Ishikawa (cell line): ENCODE data around the gene ICOS.
A peak's percentile ranks its signal among the peaks of the same experiment; 100 is the strongest.

ENCODE experiments used
- CEBPB ChIP-seq: IDR thresholded peaks from 2 replicates; pipeline ENCODE4 v1.6.1; 2012
- CREB1 ChIP-seq: IDR thresholded peaks from 2 replicates; pipeline ENCODE4 v1.6.1; 2012; ENCODE audit warnings: low read depth
- EGR1 ChIP-seq: IDR thresholded peaks from 2 replicates; pipeline ENCODE4 v1.6.1; 2012
- EP300 ChIP-seq: IDR thresholded peaks from 2 replicates; pipeline ENCODE4 v1.6.1; 2012; ENCODE audit warnings: borderline replicate concordance
- FOXM1 ChIP-seq: IDR thresholded peaks from 2 replicates; pipeline ENCODE4 v1.6.1; 2012; ENCODE audit warnings: low read depth, borderline replicate concordance
- NFIC ChIP-seq: IDR thresholded peaks from 2 replicates; pipeline ENCODE4 v1.6.1; 2012
- RAD21 ChIP-seq: IDR thresholded peaks from 2 replicates; pipeline ENCODE4 v1.6.1; 2012; ENCODE audit warnings: low read depth
- TAF1 ChIP-seq: IDR thresholded peaks from 2 replicates; pipeline ENCODE4 v1.6.1; 2012; ENCODE audit warnings: low read depth, mild to moderate bottlenecking
- TCF12 ChIP-seq: IDR thresholded peaks from 2 replicates; pipeline ENCODE4 v1.6.1; 2012; ENCODE audit warnings: low read depth
- TEAD4 ChIP-seq: IDR thresholded peaks from 2 replicates; pipeline ENCODE4 v1.6.1; 2012
- YY1 ChIP-seq: IDR thresholded peaks from 2 replicates; pipeline ENCODE4 v1.6.1; 2012; ENCODE audit warnings: low read depth
- ZBTB7A ChIP-seq: IDR thresholded peaks from 2 replicates; pipeline ENCODE4 v1.6.1; 2012; ENCODE audit warnings: low read depth
- TF ChIP-seq, protein P1 (sequence below): IDR thresholded peaks from 2 replicates; pipeline ENCODE4 v1.6.1; 2012
- TF ChIP-seq, protein P2 (sequence below): IDR thresholded peaks from 2 replicates; pipeline ENCODE4 v1.6.1; 2012
- TF ChIP-seq, protein P3 (sequence below): IDR thresholded peaks from 2 replicates; pipeline ENCODE4 v1.6.1; 2012; ENCODE audit warnings: low read depth, mild to moderate bottlenecking

The ICOS gene

DNA sequence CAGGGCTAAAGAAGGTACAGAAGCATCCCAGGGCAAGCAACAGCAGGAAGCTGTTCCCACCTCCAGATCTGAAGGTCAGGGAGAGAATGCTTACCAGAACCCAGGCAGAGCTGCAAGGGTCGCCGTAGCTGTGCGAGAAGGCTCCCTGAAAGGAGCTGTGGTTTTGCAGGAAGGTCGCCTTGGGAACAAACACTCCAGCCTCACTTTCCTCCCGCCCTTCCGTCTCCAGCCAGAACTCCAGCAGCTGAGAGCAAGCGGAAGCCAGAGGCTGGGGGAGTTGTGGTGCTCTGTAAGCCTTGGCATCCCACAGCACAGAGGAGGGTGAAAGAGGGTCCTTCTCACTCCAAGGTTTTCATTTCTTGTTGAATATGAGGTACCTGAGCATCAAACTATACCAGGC, 18.3 kb upstream of the ICOS start:
- TF ChIP-seq CREB1 (no peak), CEBPB (no peak), EGR1 (no peak), YY1 (no peak), FOXM1 (no peak), EP300 (no peak), TCF12 (no peak)
- TF ChIP-seq, protein P1, sequence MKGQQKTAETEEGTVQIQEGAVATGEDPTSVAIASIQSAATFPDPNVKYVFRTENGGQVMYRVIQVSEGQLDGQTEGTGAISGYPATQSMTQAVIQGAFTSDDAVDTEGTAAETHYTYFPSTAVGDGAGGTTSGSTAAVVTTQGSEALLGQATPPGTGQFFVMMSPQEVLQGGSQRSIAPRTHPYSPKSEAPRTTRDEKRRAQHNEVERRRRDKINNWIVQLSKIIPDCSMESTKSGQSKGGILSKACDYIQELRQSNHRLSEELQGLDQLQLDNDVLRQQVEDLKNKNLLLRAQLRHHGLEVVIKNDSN, result no peak
- TF ChIP-seq, protein P2, sequence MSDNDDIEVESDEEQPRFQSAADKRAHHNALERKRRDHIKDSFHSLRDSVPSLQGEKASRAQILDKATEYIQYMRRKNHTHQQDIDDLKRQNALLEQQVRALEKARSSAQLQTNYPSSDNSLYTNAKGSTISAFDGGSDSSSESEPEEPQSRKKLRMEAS, result no peak
- TF ChIP-seq, protein P3, sequence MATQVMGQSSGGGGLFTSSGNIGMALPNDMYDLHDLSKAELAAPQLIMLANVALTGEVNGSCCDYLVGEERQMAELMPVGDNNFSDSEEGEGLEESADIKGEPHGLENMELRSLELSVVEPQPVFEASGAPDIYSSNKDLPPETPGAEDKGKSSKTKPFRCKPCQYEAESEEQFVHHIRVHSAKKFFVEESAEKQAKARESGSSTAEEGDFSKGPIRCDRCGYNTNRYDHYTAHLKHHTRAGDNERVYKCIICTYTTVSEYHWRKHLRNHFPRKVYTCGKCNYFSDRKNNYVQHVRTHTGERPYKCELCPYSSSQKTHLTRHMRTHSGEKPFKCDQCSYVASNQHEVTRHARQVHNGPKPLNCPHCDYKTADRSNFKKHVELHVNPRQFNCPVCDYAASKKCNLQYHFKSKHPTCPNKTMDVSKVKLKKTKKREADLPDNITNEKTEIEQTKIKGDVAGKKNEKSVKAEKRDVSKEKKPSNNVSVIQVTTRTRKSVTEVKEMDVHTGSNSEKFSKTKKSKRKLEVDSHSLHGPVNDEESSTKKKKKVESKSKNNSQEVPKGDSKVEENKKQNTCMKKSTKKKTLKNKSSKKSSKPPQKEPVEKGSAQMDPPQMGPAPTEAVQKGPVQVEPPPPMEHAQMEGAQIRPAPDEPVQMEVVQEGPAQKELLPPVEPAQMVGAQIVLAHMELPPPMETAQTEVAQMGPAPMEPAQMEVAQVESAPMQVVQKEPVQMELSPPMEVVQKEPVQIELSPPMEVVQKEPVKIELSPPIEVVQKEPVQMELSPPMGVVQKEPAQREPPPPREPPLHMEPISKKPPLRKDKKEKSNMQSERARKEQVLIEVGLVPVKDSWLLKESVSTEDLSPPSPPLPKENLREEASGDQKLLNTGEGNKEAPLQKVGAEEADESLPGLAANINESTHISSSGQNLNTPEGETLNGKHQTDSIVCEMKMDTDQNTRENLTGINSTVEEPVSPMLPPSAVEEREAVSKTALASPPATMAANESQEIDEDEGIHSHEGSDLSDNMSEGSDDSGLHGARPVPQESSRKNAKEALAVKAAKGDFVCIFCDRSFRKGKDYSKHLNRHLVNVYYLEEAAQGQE, result no peak

DNA sequence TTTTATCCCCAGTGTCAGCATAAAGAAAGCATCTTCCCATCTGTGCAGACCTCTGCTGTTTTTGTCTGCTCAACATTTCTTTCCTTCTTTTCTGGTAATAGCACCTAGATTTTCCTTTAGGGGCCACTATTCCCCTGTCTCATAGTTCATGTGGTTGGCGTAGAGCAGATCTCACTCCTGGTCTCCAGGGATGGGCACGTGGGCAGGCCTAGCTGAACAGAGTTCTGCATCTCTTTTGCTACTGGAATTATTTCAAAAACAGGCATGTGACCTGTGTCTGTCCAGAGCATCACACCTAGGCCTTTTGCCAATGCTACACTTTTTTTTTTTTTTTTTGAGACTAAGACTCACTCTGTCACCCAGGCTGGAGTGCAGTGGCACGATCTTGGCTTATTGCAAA, 17.7 kb upstream of the ICOS start:
- TF ChIP-seq CEBPB (no peak), ZBTB7A (no peak), TCF12 (no peak), EGR1 (no peak), TAF1 (no peak), CREB1 (no peak), FOXM1 (no peak), YY1 (no peak), NFIC (no peak), RAD21 (no peak), TEAD4 (no peak), EP300 (no peak)
- TF ChIP-seq, protein P1, result no peak
- TF ChIP-seq, protein P2, result no peak
- TF ChIP-seq, protein P3, result no peak

DNA sequence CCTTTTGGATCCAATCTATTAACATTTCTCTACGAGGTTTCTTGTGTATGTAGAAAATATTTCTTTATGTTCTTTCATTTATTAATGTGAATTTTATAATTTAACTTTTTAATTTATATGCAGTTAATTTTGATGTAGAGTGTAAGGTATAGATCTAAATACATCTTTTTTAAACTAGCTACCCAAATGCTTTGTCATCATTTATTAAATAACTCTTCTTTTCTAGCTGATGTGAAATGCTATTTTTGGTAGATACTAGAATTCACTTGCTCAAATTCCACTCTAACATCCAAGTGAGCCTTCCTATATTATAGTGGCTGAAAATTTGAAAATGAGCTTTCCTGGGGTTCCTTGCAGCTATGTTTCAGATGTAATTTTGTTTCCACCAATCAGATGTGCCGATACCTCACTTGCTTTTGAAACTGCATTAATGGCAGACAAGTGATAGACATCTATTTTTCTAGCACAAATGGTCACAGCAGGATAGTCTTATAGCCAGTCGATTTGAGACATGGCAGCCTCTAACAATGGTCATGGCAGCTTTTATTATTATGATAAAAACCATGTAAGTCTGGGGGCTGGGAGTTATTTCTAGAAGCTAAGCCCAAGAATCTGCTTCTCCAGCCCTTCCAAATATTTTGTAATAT, 10.9 kb upstream of the ICOS start:
- TF ChIP-seq CEBPB, result no peak
- TF ChIP-seq, protein P1, result no peak
- TF ChIP-seq TAF1, result no peak
- no peak for TF ChIP-seq EGR1
- TF ChIP-seq EP300, result no peak
- TF ChIP-seq TCF12, result no peak
- no peak for TF ChIP-seq CREB1
- TF ChIP-seq NFIC, result no peak
- TF ChIP-seq RAD21, result no peak
- TF ChIP-seq ZBTB7A, result no peak
- TF ChIP-seq, protein P3, result no peak
- TF ChIP-seq, protein P2, result no peak

DNA sequence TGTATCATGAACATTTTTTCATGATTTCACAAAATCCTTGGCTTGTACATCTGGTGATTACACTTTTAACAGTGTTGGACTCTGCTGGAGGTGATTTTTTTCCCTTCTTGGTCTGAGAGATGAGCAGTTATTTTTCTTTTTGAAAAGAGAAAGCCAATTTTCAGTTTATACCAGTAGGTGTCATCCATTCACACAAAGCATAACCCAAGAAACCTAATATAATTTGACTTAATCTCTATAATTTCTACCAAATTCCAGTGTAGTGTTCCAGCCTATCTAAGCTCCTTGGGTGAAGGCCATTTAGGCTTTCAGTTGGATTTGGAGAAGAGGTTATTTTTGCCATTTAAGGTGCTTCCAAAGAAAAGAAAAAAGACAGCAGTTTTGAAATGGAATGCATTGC, 7.7 kb upstream of the ICOS start:
- TF ChIP-seq EP300, result no peak
- TF ChIP-seq CREB1, result no peak
- TF ChIP-seq, protein P3, result no peak
- TF ChIP-seq RAD21, result peak; percentile 39; the same call in 1 of the 2 replicates
- TF ChIP-seq, protein P1, result no peak
- no peak for TF ChIP-seq YY1
